ENCODE results near the gene NPTXR. TPM values are rescaled to one million over a fixed set of nuclear protein-coding genes. Genes with fewer than 3 reads are reported as not detected.

The NPTXR gene
- total and polyA plus RNA-seq, 2 donors (not counting 3 experiments of a cell fraction or from before 2014, with no cell fraction given): 0.37 to 0.73 TPM

DNA sequence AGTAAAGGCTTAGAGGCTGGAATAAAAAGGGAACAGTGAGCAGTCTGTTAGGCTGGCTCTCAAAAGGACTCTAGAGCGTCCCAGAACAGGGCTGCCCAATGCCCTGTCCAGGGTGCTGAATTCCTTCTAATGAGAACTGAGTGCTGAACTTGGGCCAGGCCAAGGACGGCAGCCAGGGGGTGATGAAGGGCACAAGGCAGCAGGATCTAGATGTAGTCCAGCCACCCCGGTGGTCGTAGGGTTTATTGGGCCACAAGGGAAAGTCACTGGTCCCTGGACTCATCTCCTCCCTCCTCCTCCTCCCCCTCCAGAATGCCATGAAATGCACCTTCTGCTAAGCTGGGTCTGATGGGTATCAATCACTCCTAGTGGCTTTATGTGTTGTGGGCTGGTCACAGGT is 19.2 kb downstream of the NPTXR start:
- FAIRE-seq (peak; percentile 84), DNase-seq (ENCODE audit: low read depth, low spot score) (peak; percentile 69)
- no peak overlapping the region for H3K9ac ChIP-seq (replicated peaks; ENCODE audit: extremely low read depth, insufficient read depth, low read length)
- H3K9me3 ChIP-seq (replicated peaks; ENCODE audit: control insufficient read depth, insufficient read depth, low read length): no peaks in the 10 kb centered on the region
- no peak overlapping the region for H3K4me3 ChIP-seq (replicated peaks in 1 of 3; ENCODE audit: insufficient read depth in 1 of 3, low read depth in 1 of 3, low read length in 3 of 3)
- no peaks in the 10 kb centered on the region for H3K27me3 ChIP-seq (ENCODE audit: control insufficient read depth in 2 of 2, insufficient read depth in 2 of 2, low read length in 2 of 2)
- POLR2A ChIA-PET: no interaction called here
- intact Hi-C loops (cut with micrococcal nuclease): no loop called here
- dilution Hi-C loops (cut with MboI; ENCODE audit: extremely low pct_ligation_motif_present, low sequenced_read_pairs): no loop called here
- H4K20me1 ChIP-seq (replicated peaks; ENCODE audit: control insufficient read depth, extremely low read depth, insufficient read depth, low read length): no peaks in the 10 kb centered on the region
- TF ChIP-seq CTCF (IDR thresholded peaks at IDR 0.05; ENCODE audit: extremely low read depth in 1 of 2, insufficient read depth in 1 of 2, low read depth in 1 of 2, low read length in 2 of 2): peak; percentile 29 to 57
- no peak for TF ChIP-seq POLR2A (IDR thresholded peaks at IDR 0.05; ENCODE audit: low read depth, low read length)
- CTCF ChIA-PET: interaction anchor here (2.6 kb wide), 1 partner anchor 55 kb away, joined by 16 read pairs; no protein-coding TSS in a partner anchor
- BruUV-seq (replicated peaks): no TSS peak
- H3K4me1 ChIP-seq (ENCODE audit: control insufficient read depth, extremely low read depth, insufficient read depth, low read length): no peaks in the 10 kb centered on the region
- no peaks in the 10 kb centered on the region for H3K9me1 ChIP-seq (replicated peaks; ENCODE audit: control insufficient read depth, extremely low read depth, insufficient read depth, low read length)
- H3K4me2 ChIP-seq (ENCODE audit: insufficient read depth, low read length): no peak overlapping the region
- no peaks in the 10 kb centered on the region for H3K36me3 ChIP-seq (ENCODE audit: control insufficient read depth in 2 of 2, extremely low read depth in 1 of 2, insufficient read depth in 2 of 2, low read length in 2 of 2)
- no peak overlapping the region for H3K27ac ChIP-seq (ENCODE audit: insufficient read depth, low read depth, low read length)
- no peaks in the 10 kb centered on the region for H3K79me2 ChIP-seq (ENCODE audit: control insufficient read depth, insufficient read depth, low read length)
- H2AFZ ChIP-seq (ENCODE audit: low read depth, low read length): no peak overlapping the region

DNA sequence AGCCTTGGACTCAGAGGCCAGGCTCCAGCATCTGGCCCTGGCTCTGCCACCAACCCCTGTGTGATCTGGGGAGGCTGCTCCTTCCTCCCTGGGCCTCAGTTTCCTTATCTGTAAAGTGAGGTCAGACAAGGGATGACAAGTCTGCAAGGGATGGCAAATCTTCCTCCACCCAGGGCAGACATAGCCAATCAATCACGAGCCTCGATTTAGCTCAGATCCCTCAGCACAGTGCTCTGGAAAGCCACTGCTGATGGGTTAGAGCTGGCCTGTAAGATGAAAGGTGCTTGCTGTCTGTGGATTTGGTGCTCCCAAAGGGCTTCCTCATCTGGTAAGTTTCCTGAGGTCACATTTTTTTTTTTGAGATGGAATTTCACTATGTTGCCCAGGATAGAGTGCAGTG is 20.2 kb downstream of the NPTXR start:
- Histone ChIP-seq H3K4me1 (ENCODE audit: control insufficient read depth, extremely low read depth, insufficient read depth, low read length) (no peaks in the 10 kb centered on the region), H3K9ac (replicated peaks; ENCODE audit: extremely low read depth, insufficient read depth, low read length) (no peak overlapping the region), H3K36me3 (ENCODE audit: control insufficient read depth in 2 of 2, extremely low read depth in 1 of 2, insufficient read depth in 2 of 2, low read length in 2 of 2) (no peaks in the 10 kb centered on the region), H3K9me1 (replicated peaks; ENCODE audit: control insufficient read depth, extremely low read depth, insufficient read depth, low read length) (no peaks in the 10 kb centered on the region), H4K20me1 (replicated peaks; ENCODE audit: control insufficient read depth, extremely low read depth, insufficient read depth, low read length) (no peaks in the 10 kb centered on the region), H3K4me2 (ENCODE audit: insufficient read depth, low read length) (no peak overlapping the region), H3K27me3 (ENCODE audit: control insufficient read depth in 2 of 2, insufficient read depth in 2 of 2, low read length in 2 of 2) (peaks cover 0 to 1% of the 10 kb centered on the region in 2 experiments), H3K9me3 (replicated peaks; ENCODE audit: control insufficient read depth, insufficient read depth, low read length) (no peaks in the 10 kb centered on the region), H2AFZ (ENCODE audit: low read depth, low read length) (no peak overlapping the region), H3K79me2 (ENCODE audit: control insufficient read depth, insufficient read depth, low read length) (no peaks in the 10 kb centered on the region), H3K27ac (ENCODE audit: insufficient read depth, low read depth, low read length) (no peak overlapping the region), H3K4me3 (replicated peaks in 1 of 3; ENCODE audit: insufficient read depth in 1 of 3, low read depth in 1 of 3, low read length in 3 of 3) (no peak overlapping the region)
- DNase-seq (ENCODE audit: low read depth, low spot score): no peak
- intact Hi-C loops (cut with micrococcal nuclease): no loop called here
- no TSS peak for BruUV-seq (replicated peaks)
- dilution Hi-C loops (cut with MboI; ENCODE audit: extremely low pct_ligation_motif_present, low sequenced_read_pairs): no loop called here
- ChIA-PET POLR2A (no interaction called here), CTCF (interaction anchor here (0.6 to 2.6 kb wide), 3 partner anchors 13 to 54 kb away, joined by 3 to 16 read pairs (median 3); no protein-coding TSS in a partner anchor)
- TF ChIP-seq EZH2 (IDR thresholded peaks at IDR 0.05; ENCODE audit: borderline replicate concordance, low read depth, low read length, severe bottlenecking): no peak
- TF ChIP-seq POLR2AphosphoS5 (IDR thresholded peaks at IDR 0.05; ENCODE audit: insufficient read depth, low read depth, low read length): no peak
- no peak for TF ChIP-seq MYC (IDR thresholded peaks at IDR 0.05; ENCODE audit: low read depth, low read length)
- no peak for TF ChIP-seq GATA2 (IDR thresholded peaks at IDR 0.05; ENCODE audit: insufficient read depth, insufficient read length, low read depth, low read length)
- no peak for TF ChIP-seq POLR2A (IDR thresholded peaks at IDR 0.05; ENCODE audit: low read depth, low read length)
- no peak for TF ChIP-seq JUN (IDR thresholded peaks at IDR 0.05; ENCODE audit: borderline replicate concordance, insufficient read depth, insufficient read length, low read depth)
- TF ChIP-seq MAX (IDR thresholded peaks at IDR 0.05; ENCODE audit: insufficient read depth, insufficient read length): no peak
- no peak for TF ChIP-seq FOS (IDR thresholded peaks at IDR 0.05; ENCODE audit: borderline replicate concordance, insufficient read depth, low read length)
- TF ChIP-seq CTCF (IDR thresholded peaks at IDR 0.05; ENCODE audit: extremely low read depth in 1 of 2, insufficient read depth in 1 of 2, low read depth in 1 of 2, low read length in 2 of 2): no peak
- no peak for FAIRE-seq
